HG02870 (cell line): ENCODE data around the gene CMSS1.
A peak's percentile ranks its signal among the peaks of the same experiment; 100 is the strongest.

ENCODE experiments used
- ATAC-seq: cut with Tn5 transposase; IDR thresholded peaks from one replicate; pipeline ENCODE4 v1.9.1; 2021; ENCODE audit warnings: mild to moderate bottlenecking, moderate library complexity; ENCODE audit not compliant: unreplicated experiment

CMSS1 gene

DNA sequence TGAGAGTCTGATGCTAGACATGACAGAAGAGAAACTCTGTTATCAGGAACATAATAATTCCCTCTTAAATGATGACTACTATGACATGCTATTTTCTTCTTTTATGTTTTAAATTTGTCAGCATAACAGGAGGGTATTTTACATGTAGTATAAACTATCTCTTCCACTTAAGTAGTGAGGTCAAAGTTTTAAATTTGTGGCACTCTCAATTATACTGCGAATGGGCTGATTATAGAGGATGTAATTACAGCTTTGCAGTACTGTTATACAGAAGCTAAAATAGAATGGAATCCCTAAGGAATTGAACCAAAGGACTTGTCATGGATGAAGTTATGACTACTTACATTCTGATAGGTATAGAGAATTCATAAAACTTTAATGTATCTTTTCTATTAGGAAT lies 34.3 kb downstream of the CMSS1 start:
- ATAC-seq: no peak

DNA sequence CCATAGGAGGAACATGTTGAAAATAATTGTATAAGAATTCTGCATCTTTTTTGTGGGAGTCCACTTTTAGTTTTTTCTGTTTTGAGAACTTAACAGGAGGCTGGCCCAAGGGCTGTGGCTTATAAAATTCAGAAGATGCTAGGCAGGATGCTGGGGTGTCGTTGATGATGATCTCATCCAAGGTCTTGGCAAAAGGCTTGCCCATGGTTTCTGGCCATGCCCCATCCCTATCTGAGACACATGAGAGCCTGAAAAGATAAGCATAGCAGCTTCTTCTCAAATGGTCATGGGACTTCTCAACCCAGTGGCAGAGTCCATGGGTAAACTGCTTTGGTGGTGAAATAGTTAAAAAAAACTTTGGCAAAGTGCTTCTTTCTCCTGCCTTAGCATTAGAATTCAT lies 35.2 kb downstream of the CMSS1 start:
- no peak for ATAC-seq

DNA sequence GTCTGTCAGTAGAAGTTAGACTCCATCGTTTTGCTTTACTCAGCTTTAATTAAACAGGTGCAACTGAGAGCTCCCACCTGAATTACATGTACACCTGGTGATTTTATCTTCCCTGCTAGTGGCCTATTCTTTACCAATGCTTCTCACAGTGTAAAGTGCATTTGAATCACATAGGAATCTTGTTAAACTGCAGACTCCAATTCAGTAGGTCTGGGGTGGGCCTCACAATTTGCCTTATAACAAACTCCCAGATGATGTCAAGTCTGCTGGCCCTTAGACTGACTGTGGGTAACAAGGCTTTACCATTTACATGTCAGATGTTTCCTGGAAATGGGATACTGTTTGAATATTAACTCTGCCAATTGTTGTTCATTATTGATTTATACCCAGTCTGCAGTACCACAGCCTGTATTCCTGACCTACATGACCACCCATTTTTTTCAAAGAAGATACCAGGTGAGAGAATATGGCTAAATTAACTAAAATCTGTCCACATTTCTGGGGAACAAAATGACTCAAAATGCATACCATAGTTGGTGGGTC lies 37.2 kb downstream of the CMSS1 start:
- ATAC-seq: no peak

DNA sequence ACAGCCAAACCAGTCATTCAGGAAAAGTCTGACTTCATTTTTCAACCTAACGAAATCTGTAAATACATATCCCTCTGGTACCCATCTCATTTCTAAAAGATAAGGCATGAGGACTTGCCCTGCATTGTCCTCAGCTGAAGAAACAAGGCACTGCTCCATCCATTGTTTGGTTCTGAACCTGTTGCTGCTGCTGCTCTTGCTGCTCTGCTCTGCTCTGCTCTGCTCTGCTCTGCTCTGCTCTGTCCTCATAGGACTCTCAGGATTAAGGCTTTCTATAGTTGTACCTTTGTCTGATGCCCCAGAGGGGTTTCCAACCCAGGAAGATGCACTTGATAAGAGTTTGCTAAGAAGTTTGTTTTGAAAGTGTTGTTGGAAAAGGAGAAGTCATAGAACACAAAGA lies 38.2 kb downstream of the CMSS1 start:
- no peak for ATAC-seq

DNA sequence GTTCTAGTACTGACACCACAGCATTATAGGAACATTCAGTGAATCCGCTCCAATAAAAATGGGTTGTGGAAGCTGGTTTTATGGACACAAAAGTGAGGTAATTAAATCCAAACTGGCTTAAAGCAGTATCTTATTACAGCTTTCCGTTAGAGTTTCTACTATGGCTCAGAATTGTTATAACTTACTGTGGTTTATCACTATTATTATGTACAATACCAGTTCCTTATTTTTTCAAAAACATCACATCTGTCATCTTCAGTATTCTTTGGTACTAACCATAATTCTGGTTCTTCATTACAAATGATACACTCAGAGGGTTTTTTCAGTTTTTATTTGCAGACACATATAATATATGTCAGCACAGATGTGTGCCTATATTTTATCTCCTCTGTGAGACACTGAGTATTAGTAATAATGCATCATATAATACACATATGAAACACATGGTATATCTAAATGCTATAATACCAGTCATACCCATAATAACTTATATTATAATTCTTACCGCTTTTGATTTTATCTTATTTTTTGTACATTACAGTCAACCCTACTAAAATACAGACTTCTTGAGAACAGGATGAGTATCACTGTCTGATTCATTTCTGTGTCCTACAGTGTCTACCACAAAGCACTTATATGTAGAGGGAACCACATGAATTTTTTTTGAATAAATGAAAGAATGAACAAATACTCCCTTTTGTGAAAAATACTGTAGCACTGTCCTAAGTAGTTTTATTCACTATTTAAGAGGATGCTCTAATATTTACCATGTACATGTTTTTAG lies 39.0 kb downstream of the CMSS1 start:
- peak; percentile 51 for ATAC-seq

DNA sequence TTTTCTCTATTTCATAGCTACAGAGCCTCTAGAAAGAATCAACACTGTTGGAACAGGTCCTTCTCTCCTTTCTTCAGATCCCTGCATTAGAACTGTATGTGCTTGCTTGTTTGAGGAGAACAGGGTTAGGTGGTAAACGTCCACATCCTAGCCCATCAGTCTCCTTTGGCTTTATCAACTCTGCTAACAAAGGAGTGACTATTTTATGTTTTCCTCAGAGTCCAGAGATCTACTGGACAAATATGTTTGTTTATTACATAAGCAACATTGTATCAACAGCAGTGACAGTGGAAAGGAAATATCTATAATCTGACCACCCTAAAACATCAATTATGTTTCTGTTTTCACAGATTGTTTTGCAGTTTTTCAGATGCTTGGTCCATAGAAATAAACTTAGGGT lies 39.6 kb downstream of the CMSS1 start:
- no peak for ATAC-seq

DNA sequence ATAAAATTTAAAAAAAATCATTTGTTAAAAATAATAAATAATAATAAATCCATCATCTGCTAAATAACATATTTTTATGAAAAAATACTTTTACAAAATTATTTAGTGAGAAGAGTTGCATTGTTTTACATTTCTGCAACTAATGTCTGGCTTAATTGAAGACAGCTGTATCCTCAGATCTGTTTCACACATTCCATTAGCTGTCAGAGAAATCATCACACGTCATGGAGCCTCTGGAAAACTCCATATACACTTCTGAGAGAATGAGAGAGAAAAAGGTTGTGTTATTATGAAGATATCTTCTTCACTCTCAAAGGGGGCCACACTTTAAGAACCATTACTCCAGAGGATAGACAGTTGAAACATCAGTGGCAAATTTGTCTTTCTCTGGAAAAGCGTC lies 40.8 kb downstream of the CMSS1 start:
- ATAC-seq: no peak

DNA sequence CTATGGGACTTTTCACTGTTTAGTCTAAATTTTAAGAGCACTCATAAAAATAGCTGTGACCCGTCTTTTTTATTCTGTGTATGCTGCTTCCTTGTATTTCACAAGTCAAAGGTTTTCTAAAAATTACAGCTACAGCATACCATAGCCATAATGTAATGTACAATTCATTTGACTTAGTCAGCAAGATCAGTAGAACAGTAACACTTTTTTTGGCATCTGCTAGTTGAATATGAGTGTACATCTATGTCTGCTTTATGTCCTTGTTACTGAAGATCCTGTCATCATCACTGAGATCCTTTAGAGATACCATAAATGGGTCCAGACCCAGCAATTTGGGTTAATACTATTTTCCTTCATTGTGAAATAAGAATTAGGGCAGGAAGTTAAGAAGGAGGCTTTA lies 42.2 kb downstream of the CMSS1 start:
- ATAC-seq: no peak

DNA sequence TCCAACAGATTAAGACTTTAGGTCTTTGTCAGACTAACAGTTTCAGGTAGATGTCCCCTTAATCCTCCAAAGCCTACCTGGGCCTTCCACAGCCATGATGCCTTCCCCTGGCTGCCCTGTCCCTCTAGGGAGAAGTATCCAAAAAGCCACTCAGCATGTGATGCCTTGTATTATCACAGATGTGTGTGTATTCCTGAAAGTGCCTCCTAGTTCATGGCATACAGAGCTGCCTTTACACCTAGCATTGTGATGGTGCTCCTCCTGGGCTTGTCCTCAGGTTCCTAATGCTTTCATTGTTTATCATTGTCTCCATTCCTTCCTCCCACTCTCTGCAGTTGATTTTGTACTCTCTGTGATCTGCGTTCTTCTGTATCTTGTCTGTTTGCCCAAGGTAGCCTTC lies 43.6 kb downstream of the CMSS1 start:
- no peak for ATAC-seq

DNA sequence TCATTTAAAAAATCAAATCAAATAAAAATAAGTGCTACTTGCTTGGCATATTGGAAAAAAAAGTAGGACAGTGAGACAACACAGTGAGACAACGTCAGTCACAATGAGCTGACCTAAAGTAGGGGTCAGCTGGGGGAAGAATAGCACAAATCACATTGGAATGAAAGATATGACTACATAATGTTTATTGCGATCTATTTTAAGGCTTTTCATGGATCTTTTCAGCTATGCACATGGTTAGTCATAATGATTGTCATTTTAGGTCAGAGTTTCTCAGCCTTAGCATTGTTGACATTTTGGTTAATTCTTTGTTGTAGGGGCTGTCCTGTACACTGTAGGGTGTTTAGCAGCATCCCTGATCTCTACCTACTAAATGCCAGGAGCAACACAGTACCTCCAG lies 44.5 kb downstream of the CMSS1 start:
- no peak for ATAC-seq

DNA sequence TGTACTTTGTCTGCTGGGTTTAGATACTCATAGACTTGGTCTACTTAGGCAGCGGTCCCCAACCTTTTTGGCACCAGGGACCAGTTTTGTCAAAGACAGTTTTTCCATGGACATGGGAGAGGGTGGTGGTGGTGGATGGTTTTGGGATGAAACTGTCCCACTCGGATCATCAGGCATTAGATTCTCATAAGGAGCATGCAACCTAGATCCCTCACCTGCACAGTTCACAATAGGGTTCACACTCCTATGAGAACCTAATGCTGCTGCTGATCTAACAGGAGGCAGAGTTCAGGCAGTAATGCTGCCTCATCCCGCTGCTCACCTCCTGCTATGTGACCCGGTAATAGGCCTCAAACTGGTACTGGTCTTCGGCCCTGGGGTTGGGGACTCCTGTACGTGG lies 45.3 kb downstream of the CMSS1 start:
- no peak for ATAC-seq

DNA sequence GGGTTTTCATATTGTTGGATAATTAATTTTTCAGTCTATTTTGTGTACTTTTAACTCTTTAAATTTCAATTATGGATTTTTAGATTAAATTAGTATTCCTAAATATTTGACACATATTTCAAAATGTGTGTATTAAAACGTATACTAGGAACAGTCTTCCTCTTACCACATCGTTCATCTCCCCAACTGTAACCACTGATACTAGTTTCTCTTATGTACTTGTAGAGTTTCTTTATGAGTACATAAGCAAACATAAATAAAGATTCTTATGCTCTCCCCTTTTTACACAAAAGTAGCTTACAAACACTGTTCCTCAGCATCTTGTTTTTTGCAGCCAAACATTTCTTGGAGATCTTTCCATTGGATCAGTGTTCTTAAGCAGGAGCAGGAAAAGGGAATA lies 45.9 kb downstream of the CMSS1 start:
- ATAC-seq: peak; percentile 72

DNA sequence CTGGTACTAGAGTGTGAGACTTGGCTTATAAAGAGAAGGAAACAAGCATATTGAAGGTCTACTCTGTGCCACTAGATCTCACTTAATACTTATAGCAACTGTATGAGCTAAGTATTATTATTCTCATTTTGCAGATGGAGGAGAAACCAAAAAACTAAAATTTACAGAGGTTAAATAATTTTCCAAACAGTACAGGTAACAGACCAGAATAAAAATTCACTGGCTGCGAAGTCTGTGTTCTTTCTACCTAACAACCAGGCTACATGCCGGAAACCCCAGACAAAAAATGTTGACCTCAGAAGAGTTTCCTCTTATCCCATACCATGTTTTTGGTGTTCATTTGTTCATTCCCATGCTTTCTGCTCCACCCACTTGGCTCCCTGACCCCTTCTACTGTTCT lies 46.6 kb downstream of the CMSS1 start:
- no peak for ATAC-seq

DNA sequence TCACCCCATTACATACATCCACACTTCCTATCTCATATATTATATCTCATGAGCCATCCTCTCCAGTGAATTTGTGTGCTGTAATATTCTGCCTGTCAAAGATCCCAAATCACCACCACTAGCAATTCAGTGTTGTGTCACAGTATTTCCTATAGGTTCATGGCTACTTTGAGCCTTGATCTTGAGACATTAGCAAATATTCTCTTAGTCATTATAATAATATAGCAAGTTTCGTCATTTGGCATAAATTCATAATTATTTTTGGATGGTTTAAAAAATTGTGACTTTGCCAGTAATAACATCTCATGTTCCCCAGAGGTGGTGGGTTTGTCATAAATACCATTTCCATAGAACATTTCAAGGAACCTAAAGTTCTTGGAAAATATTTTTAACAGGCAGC lies 47.7 kb downstream of the CMSS1 start:
- no peak for ATAC-seq

DNA sequence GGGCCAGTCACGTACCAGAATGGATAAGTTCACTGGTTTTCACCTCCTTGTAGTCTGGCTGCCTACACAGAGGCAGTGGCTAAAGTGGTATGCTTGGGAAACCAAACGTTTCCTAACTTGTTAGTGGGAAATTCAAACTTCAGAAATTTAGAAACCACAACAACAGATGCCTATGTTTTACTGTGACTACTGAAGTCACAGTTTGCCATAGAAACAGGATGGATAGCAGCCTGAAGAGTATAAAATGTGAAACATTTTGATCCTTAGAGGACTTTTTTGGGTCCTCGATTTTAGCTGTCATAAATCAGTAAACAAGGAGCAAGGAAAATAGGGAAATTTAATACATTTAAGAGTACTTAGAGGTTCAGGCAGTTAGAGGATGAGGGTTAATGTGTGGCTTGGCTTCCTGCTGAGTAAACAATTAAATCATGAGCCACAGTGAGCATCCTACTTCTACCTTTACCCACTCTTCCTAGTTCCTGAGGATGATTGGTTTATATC lies 48.6 kb downstream of the CMSS1 start:
- no peak for ATAC-seq

DNA sequence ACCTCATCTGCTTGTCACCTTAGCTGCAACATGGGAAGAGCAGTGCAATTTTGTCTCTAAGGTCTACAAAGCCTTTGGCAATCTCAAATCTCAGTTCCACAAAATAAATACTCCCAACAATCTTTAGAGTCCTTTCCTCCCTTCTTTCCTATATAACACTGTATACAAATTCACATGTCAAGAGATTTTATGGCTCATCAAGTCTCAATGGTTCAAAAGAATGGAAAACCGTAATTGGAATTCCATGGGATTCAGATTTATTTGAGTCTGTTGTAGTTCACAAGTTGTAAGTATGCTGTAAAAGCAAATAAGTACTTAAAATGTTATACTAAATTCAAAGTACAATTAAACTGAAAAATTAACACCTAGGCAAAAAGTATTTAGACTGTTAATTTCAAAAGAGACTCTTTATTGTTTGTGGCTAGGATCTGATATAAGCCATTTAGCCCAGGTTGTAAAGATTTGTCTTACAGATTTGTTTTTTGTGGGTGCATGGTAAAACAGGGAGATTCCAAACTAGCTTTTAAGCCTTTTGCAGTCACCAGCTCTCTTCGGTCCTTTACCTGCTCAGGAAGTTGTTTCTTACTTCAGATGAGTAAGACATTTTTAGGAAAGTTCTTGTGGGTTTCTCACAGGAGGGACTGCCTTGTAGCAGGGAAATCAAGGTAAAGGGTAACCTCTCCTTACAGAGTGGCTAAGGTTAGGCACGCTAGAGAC lies 50.1 kb downstream of the CMSS1 start:
- no peak for ATAC-seq

DNA sequence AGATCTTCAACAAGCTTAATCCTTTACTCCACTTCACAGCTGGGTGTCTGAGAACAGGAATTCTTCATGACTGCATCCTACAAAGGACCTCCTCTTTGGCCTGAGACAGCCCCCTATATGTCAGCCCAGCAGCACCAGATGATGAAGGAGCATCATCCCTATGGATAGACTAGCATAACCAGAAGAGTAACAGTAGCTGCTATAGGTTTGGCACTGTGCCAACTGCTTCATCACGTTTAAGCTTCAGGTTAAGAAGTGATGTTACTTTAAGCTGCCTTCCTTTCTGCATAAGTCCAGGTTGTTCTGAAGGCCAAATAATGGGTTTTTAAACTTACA lies 50.6 kb downstream of the CMSS1 start:
- no peak for ATAC-seq

DNA sequence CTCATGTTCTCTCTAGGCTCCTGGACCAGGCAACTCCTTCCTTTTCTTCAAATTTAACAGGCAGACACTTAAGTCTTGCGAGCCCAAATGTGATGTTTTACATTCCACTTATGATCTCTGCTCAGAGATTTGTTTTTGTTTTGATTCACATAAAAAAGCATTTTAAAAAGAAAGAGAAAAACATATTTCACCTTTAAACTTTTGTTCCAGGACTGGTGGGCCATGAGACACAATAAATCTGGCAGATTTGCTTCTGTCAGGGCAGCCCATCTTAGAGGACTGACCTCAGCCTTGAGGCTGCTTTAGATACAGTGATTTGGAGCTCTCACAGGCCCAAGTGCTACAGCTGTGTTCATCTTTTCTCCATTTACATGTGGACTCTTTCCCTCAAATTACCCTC lies 52.0 kb downstream of the CMSS1 start:
- no peak for ATAC-seq

DNA sequence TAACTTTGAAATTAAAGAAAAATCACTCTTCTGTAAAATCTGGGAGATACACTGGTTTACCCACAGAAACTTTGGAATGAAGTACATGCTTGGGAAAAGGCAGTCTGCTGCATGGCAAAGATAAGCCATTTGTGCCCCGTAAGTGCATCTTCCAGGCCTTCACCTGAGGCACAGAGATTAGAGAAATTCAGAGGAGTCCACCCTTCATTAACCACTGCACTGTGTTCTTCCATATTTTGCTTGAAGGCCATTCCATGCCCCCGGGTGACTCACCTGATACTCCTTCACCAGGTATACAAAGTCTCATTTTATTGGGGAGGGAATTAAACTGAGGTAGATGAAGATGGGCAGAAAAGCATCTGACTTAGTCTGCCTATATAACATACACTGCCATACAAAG lies 53.0 kb downstream of the CMSS1 start:
- ATAC-seq: no peak

DNA sequence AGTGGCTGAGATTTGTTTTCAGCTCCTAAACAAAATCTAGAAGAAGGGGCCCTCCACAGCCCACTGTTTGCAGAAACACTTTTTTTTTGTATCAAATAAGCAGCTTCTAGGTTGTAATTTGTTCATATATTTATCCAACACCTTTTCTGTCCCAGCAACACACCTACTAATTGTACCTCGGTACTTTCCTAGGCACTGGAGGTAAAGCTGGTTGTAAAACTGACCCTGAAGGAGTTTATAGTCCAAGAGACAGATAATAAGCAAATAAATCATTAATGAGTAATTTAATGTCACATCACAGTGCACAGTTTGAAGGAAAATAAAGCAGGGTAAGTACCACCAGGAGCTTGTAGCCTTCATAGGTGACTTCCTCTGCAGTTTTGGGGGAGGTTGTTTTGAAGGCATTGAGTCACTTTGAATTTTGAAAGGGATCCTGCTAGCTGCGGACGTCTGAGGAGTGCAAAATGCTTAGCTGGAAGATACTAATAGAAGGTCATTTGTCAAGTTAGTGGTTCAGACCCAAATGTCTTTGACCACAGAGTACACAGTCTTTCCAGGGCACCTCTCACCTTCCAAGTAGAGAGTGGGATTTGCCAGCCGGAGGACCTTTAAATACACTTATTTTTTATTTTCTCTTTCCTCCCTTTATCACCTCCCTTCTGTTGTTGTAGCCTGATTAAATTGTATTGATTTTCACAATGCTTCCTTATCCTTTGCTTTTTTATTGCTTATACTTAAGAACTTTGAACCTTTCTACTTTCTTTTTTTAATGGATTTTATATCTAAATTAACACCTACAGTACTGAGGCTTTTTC lies 53.8 kb downstream of the CMSS1 start:
- no peak for ATAC-seq

DNA sequence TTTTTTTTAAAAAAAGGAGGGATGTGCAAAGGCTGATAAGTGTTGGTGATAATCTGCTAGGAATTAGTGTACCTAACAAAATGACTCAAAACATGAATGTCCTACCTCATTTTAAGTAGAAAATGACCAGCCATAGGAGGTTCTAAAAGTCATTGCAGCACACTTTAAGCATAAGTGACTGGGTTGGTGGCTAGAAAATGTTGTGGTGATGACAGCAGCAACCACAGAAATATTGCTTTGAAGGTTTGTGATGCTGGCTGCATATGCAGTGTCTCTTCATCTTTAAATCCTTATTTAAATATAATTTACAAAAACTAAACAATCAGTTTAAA lies 55.2 kb downstream of the CMSS1 start:
- ATAC-seq: peak; percentile 62
